Naive thymus-derived CD4-positive, alpha-beta T cell (primary cell): Measurements from ENCODE around the gene MYOM1. TPM values are rescaled to one million over a fixed set of nuclear protein-coding genes. Genes with fewer than 3 reads are reported as not detected.
A peak's percentile ranks its signal among the peaks of the same experiment; 100 is the strongest.

ENCODE experiments used
- ATAC-seq: fragments of 150-1000 bp; cut with Tn5 transposase; 2 replicates; pipeline ENCODE4 v1.10.0; 2021; ENCODE audit warnings: mild to moderate bottlenecking, moderate library complexity
- CTCF ChIA-PET: fragments of 350-600 bp; sonication (Branson Sonifier 250); formaldehyde crosslinking; loops from one replicate; lab custom pipeline; 2021; ENCODE audit warnings: antibody characterized with exemption; lab: Charles Lee
- POLR2A ChIA-PET: fragments of 350-600 bp; sonication (Branson Sonifier 250); formaldehyde crosslinking; loops from one replicate; lab custom pipeline; 2021; ENCODE audit warnings: antibody characterized with exemption, inconsistent platforms; lab: Charles Lee
- DNase-seq, 9 donors: peaks; one replicate each; pipeline versions ENCODE4 v3.0.0 to v3.0.0-alpha.2; 2020 to 2022; ENCODE audit warnings: mixed read lengths in 1 of 9
- H3K27ac ChIP-seq: one replicate; pipeline ENCODE4 v1.7.0; 2013; ENCODE audit warnings: mild to moderate bottlenecking, low read depth, low read length, moderate library complexity
- H3K27me3 ChIP-seq, 2 donors: one replicate each; pipeline ENCODE4 v1.7.0; 2013; ENCODE audit warnings: low read length in 2 of 2, mild to moderate bottlenecking in 2 of 2, moderate library complexity in 2 of 2; ENCODE audit not compliant: control insufficient read depth in 2 of 2, insufficient read depth in 2 of 2
- H3K36me3 ChIP-seq, 3 experiments: 1 replicate in 2 of 3; 2 replicates in 1 of 3; pipeline ENCODE4 v1.7.0; 2013; ENCODE audit warnings: low read length in 3 of 3, mild to moderate bottlenecking in 3 of 3, moderate library complexity in 1 of 3; ENCODE audit not compliant: insufficient read depth in 3 of 3, control insufficient read depth in 2 of 3
- H3K4me1 ChIP-seq, 2 donors: one replicate each; pipeline ENCODE4 v1.7.0; 2013; ENCODE audit warnings: low read length in 2 of 2, mild to moderate bottlenecking in 2 of 2, moderate library complexity in 1 of 2; ENCODE audit not compliant: control insufficient read depth in 2 of 2, insufficient read depth in 2 of 2
- H3K4me3 ChIP-seq: 2 replicates; pipeline ENCODE4 v1.7.0; 2013; ENCODE audit warnings: mild to moderate bottlenecking, low read length
- H3K9me3 ChIP-seq, 3 experiments: 1 replicate in 2 of 3; 2 replicates in 1 of 3; pipeline ENCODE4 v1.7.0; 2013; ENCODE audit warnings: low read length in 3 of 3; ENCODE audit not compliant: control insufficient read depth in 2 of 3
- H3K27ac Mint-ChIP-seq, 9 donors: one replicate each; pipeline ENCODE4 v1.8.0; 2020 to 2022; ENCODE audit warnings: mixed read lengths in 9 of 9, mild to moderate bottlenecking in 8 of 9, moderate library complexity in 5 of 9, inconsistent platforms in 2 of 9
- H3K27me3 Mint-ChIP-seq, 5 donors: one replicate each; pipeline ENCODE4 v1.8.0; 2021 to 2022; ENCODE audit warnings: mixed read lengths in 5 of 5, mild to moderate bottlenecking in 1 of 5
- H3K36me3 Mint-ChIP-seq, 5 donors: one replicate each; pipeline ENCODE4 v1.8.0; 2020 to 2022; ENCODE audit warnings: mixed read lengths in 5 of 5, mild to moderate bottlenecking in 3 of 5, inconsistent platforms in 1 of 5
- H3K4me1 Mint-ChIP-seq, 7 donors: one replicate each; pipeline ENCODE4 v1.8.0; 2020 to 2022; ENCODE audit warnings: mixed read lengths in 7 of 7, mild to moderate bottlenecking in 3 of 7, inconsistent platforms in 1 of 7
- H3K4me3 Mint-ChIP-seq, 10 donors: one replicate each; pipeline ENCODE4 v1.8.0; 2020 to 2022; ENCODE audit warnings: mild to moderate bottlenecking in 10 of 10, mixed read lengths in 10 of 10, moderate library complexity in 6 of 10, inconsistent platforms in 2 of 10
- H3K9me3 Mint-ChIP-seq, 11 donors: one replicate each; pipeline ENCODE4 v1.8.0; 2020 to 2022; ENCODE audit warnings: mixed read lengths in 11 of 11, mild to moderate bottlenecking in 4 of 11, inconsistent platforms in 1 of 11, moderate library complexity in 1 of 11
- intact Hi-C, 2 donors: fragments of 100-400 bp; cut with micrococcal nuclease; formaldehyde crosslinking; loops; one replicate each; pipeline ENCODE4 v1.15.1; 2023
- polyA plus RNA-seq, 2 donors: library from polyadenylated mRNA; unstranded; fragments of 300-500 nt; fragmentation: Illumina TruSeq; gene quantifications; one replicate each; pipeline ENCODE4 v1.2.3, GENCODE V29; 2021
- total RNA-seq, 6 experiments: library from RNA in 5 of 6; stranded (reverse) in 5 of 6; gene quantifications; 1 replicate in 5 of 6; 2 replicates in 1 of 6; pipeline ENCODE4 v1.2.3 and lab custom pipeline; 2021 to 2026

The MYOM1 gene
- total and polyA plus RNA-seq, 7 experiments from 2014 or later: 0.83 to 6.7 (median 1.9) TPM

DNA sequence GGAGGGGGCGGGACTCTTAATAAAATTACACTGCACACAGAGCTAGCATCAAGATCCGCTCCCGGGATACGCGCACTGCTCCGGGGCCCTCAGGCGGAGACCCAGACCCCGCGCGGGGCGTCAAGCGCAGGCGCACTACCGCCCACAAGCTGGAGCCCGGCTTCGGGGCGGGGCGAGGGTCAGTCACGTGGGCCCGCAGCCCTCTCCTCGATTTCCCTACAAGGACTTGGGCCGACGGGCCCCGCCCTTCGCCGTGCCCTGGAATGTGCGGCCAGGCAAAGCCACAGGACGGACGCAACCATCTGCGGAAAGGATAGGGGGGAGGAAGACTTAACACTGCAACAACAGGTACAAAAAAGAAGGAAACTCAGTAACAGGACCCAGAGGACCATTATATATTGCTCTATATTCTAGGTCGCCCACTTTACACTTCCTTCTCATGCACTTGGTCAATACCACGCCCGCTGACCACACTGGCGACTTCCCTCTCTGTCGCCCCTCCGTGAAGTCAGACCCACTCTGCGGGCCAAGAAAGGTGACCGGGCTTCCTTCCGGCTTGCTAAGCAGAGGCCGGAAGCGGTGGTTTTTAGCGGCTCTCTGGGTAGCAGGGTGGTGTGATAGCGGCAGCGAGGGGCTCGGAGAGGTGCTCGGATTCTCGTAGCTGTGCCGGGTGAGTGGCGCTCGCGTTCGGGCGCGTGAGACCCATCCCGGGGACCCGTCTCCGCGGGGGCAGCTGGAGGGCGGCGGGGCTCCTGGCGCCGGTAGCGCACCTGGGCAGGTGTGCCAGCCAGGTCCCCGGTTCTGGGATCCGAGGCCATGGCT is 27.7 kb upstream of the MYOM1 start, which contains the start of gene MYL12A:
Gene MYL12A (plus strand): TSS at position 562 of the 822 bp plus-strand sequence. CDS start 5,447 bp downstream, outside the sequence.
- H3K36me3 ChIP-seq: peaks cover 0 to 9% (median 0%) of the 10 kb centered on the region in 3 experiments
- POLR2A ChIA-PET: interaction anchor here (0.6 to 8.8 kb wide), 40 partner anchors 9 to 591 kb away, joined by 3 to 229 read pairs (median 6); partner anchors contain the start of genes MYL12B and TGIF1
- intact Hi-C loops: loop anchor here (1.0 to 10.0 kb wide), 19 partner anchors 14 to 910 kb away; partner anchors contain the start of genes METTL4 (in 2 of the 2), NDC80 (in 2 of the 2), SMCHD1 (in 2 of the 2) and LPIN2 (in 1 of the 2)
- H3K36me3 Mint-ChIP-seq: peaks cover 11 to 32% (median 17%) of the 10 kb centered on the region in 5 donors
- peaks cover 0 to 4% (median 0%) of the 10 kb centered on the region in 11 donors for H3K9me3 Mint-ChIP-seq
- peaks cover 0 to 2% (median 0%) of the 10 kb centered on the region in 5 donors for H3K27me3 Mint-ChIP-seq
- H3K4me3 ChIP-seq: peak within 1 kb of the TSS; percentile 97
- H3K4me3 Mint-ChIP-seq: peak within 1 kb of the TSS; percentile 87 to 99 (median 97)
- peaks cover 26 to 28% of the 10 kb centered on the region in 2 donors for H3K4me1 ChIP-seq
- peak; percentile 76 for ATAC-seq
- no peaks in the 10 kb centered on the region for H3K27me3 ChIP-seq
- peak within 1 kb of the TSS; percentile 77 to 99 (median 97) for H3K27ac Mint-ChIP-seq
- DNase-seq: peak; percentile 74 to 98 (median 83)
- H3K27ac ChIP-seq: peak within 1 kb of the TSS; percentile 80
- CTCF ChIA-PET: interaction anchor here (0.5 to 3.1 kb wide), 12 partner anchors 14 to 419 kb away, joined by 3 to 31 read pairs (median 4); partner anchors contain the start of gene MYL12B
- no peaks in the 10 kb centered on the region for H3K9me3 ChIP-seq
- peaks cover 28 to 48% (median 44%) of the 10 kb centered on the region in 7 donors for H3K4me1 Mint-ChIP-seq

- ATAC-seq (peak; percentile 3), DNase-seq (peak in 3 of 9 donors; percentile 12 to 45 (median 21))
- POLR2A ChIA-PET: interaction anchor here (0.7 to 8.8 kb wide), 41 partner anchors 10 to 590 kb away, joined by 3 to 229 read pairs (median 6); partner anchors contain the start of genes MYL12B and TGIF1
- Histone ChIP-seq H3K27ac (peak overlapping the region; percentile 80), H3K36me3 (peaks cover 0 to 9% (median 0%) of the 10 kb centered on the region in 3 experiments), H3K9me3 (no peaks in the 10 kb centered on the region), H3K4me3 (peak overlapping the region; percentile 97), H3K27me3 (no peaks in the 10 kb centered on the region), H3K4me1 (peaks cover 19 to 22% of the 10 kb centered on the region in 2 donors)
- Mint-ChIP-seq H3K27me3 (peaks cover 0 to 2% (median 0%) of the 10 kb centered on the region in 5 donors), H3K4me1 (peaks cover 23 to 41% (median 38%) of the 10 kb centered on the region in 7 donors), H3K36me3 (peaks cover 15 to 37% (median 24%) of the 10 kb centered on the region in 5 donors), H3K4me3 (peak overlapping the region; percentile 87 to 99 (median 97)), H3K9me3 (peaks cover 0 to 11% (median 6%) of the 10 kb centered on the region in 11 donors), H3K27ac (peak overlapping the region; percentile 77 to 99 (median 97))
- CTCF ChIA-PET: interaction anchor here (0.5 to 3.1 kb wide), 22 partner anchors 10 to 419 kb away, joined by 3 to 31 read pairs (median 4); no protein-coding TSS in a partner anchor
- intact Hi-C loops: loop anchor here (1.0 to 10.0 kb wide), 25 partner anchors 15 to 909 kb away; partner anchors contain the start of genes LPIN2 (in 2 of the 2), METTL4 (in 2 of the 2), NDC80 (in 2 of the 2) and SMCHD1 (in 2 of the 2)
Measured at GRCh38 chr18:3246635-3247239, 27.0 kb upstream of the MYOM1 start.

- intact Hi-C loops: loop anchor here (1.0 to 10.0 kb wide), 16 partner anchors 51 to 909 kb away; partner anchors contain the start of genes LPIN2 (in 1 of the 2), METTL4 (in 1 of the 2), NDC80 (in 1 of the 2) and SMCHD1 (in 1 of the 2)
- Histone ChIP-seq H3K27me3 (no peaks in the 10 kb centered on the region), H3K4me3 (peak overlapping the region; percentile 97), H3K9me3 (no peaks in the 10 kb centered on the region), H3K4me1 (peaks cover 12 to 18% of the 10 kb centered on the region in 2 donors), H3K36me3 (peaks cover 0 to 9% (median 0%) of the 10 kb centered on the region in 3 experiments), H3K27ac (peak overlapping the region; percentile 80)
- peaks cover 19 to 34% (median 32%) of the 10 kb centered on the region in 7 donors for H3K4me1 Mint-ChIP-seq
- H3K27me3 Mint-ChIP-seq: peaks cover 0 to 2% (median 0%) of the 10 kb centered on the region in 5 donors
- POLR2A ChIA-PET: interaction anchor here (0.9 to 8.8 kb wide), 28 partner anchors 10 to 357 kb away, joined by 3 to 229 read pairs (median 8); partner anchors contain the start of genes MYL12B and TGIF1
- CTCF ChIA-PET: interaction anchor here (0.5 to 3.1 kb wide), 21 partner anchors 9 to 420 kb away, joined by 3 to 31 read pairs (median 4); no protein-coding TSS in a partner anchor
- peaks cover 18 to 39% (median 28%) of the 10 kb centered on the region in 5 donors for H3K36me3 Mint-ChIP-seq
- peak overlapping the region; percentile 87 to 99 (median 97) for H3K4me3 Mint-ChIP-seq
- peak overlapping the region; percentile 77 to 99 (median 97) for H3K27ac Mint-ChIP-seq
- H3K9me3 Mint-ChIP-seq: peaks cover 0 to 14% (median 6%) of the 10 kb centered on the region in 11 donors
- peak; percentile 78 for ATAC-seq
- DNase-seq: peak; percentile 56 to 79 (median 72)
Measured at GRCh38 chr18:3245853-3246634, 26.3 kb upstream of the MYOM1 start.

GRCh38 chr18:3245185-3245564 is 25.4 kb upstream of the MYOM1 start:
- POLR2A ChIA-PET: interaction anchor here (0.6 to 8.8 kb wide), 8 partner anchors 11 to 349 kb away, joined by 3 to 229 read pairs (median 28); partner anchors contain the start of gene MYL12B
- Histone ChIP-seq H3K36me3 (peaks cover 0 to 9% (median 0%) of the 10 kb centered on the region in 3 experiments), H3K27me3 (no peaks in the 10 kb centered on the region), H3K27ac (no peak overlapping the region), H3K9me3 (no peaks in the 10 kb centered on the region), H3K4me3 (peak overlapping the region; percentile 97), H3K4me1 (peaks cover 6 to 12% of the 10 kb centered on the region in 2 donors)
- Mint-ChIP-seq H3K4me3 (peak overlapping the region; percentile 87 to 99 (median 97)), H3K27me3 (peaks cover 0 to 2% (median 0%) of the 10 kb centered on the region in 5 donors), H3K27ac (peak overlapping the region in 8 of 9 donors; percentile 61 to 99 (median 91)), H3K36me3 (peaks cover 14 to 41% (median 30%) of the 10 kb centered on the region in 5 donors), H3K4me1 (peaks cover 12 to 28% (median 25%) of the 10 kb centered on the region in 7 donors), H3K9me3 (peaks cover 0 to 23% (median 11%) of the 10 kb centered on the region in 11 donors)
- no peak for ATAC-seq
- CTCF ChIA-PET: interaction anchor here (0.6 to 3.1 kb wide), 11 partner anchors 52 to 312 kb away, joined by 3 to 31 read pairs (median 6); no protein-coding TSS in a partner anchor
- intact Hi-C loops: loop anchor here (5.0 to 10.0 kb wide), 5 partner anchors 73 to 908 kb away; partner anchors contain the start of genes METTL4 (in 1 of the 2) and NDC80 (in 1 of the 2)
- DNase-seq: no peak

DNA sequence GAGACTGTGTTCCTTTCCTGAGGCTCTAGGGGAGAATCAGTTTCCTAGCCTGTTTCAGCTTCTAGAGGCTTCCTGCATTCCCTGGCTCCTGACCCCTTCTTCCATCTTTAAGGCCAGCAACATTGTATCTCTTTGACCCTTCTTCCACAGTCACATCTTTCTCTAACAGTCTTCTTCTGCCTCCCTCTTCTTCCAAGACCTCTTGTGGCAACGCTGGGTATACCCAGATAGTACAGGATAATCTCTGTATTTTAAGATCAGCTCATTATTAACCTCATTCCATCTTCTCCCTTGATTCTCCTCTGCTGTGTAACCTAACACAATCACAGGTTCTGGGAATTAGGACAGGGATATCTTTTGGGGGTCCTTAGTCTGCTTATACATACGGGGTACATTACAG is 19.0 kb upstream of the MYOM1 start:
- no peaks in the 10 kb centered on the region for H3K9me3 ChIP-seq
- H3K27ac Mint-ChIP-seq: peak overlapping the region in 4 of 9 donors; percentile 0 to 38 (median 18)
- CTCF ChIA-PET: interaction anchor here (0.8 to 1.4 kb wide), 3 partner anchors 32 to 110 kb away, joined by 3 read pairs; no protein-coding TSS in a partner anchor
- intact Hi-C loops: no loop called here
- H3K9me3 Mint-ChIP-seq: peaks cover 0 to 24% (median 11%) of the 10 kb centered on the region in 11 donors
- ATAC-seq (no peak), DNase-seq (no peak)
- H3K36me3 ChIP-seq: no peaks in the 10 kb centered on the region
- peaks cover 14 to 40% (median 27%) of the 10 kb centered on the region in 5 donors for H3K36me3 Mint-ChIP-seq
- H3K4me1 Mint-ChIP-seq: peaks cover 3 to 13% (median 9%) of the 10 kb centered on the region in 7 donors
- H3K27ac ChIP-seq: no peak overlapping the region
- H3K4me3 ChIP-seq: no peak overlapping the region
- H3K4me3 Mint-ChIP-seq: no peak overlapping the region
- no peaks in the 10 kb centered on the region for H3K27me3 ChIP-seq
- no peaks in the 10 kb centered on the region for H3K4me1 ChIP-seq
- H3K27me3 Mint-ChIP-seq: no peaks in the 10 kb centered on the region
- POLR2A ChIA-PET: interaction anchor here (0.6 to 1.0 kb wide), 3 partner anchors 23 to 241 kb away, joined by 3 to 5 read pairs (median 4); partner anchors contain the start of gene MYL12B
